Lower leg skin (tissue), 3 donors: ENCODE measurements around the gene PROX1.

ENCODE experiments used
- POLR2A ChIP-seq, 2 donors: fragments of 450-650 bp; IDR thresholded peaks; one replicate each; pipeline ENCODE4 v1.6.1; 2016 to 2017; ENCODE audit warnings: antibody characterized with exemption in 2 of 2, mild to moderate bottlenecking in 1 of 2, moderate library complexity in 1 of 2
- TF ChIP-seq, protein P1 (sequence below), 3 donors: fragments of 450-650 bp; IDR thresholded peaks; one replicate each; pipeline ENCODE4 v1.5.1; 2016; ENCODE audit warnings: antibody characterized with exemption in 3 of 3, mild to moderate bottlenecking in 3 of 3, moderate library complexity in 2 of 3

DNA sequence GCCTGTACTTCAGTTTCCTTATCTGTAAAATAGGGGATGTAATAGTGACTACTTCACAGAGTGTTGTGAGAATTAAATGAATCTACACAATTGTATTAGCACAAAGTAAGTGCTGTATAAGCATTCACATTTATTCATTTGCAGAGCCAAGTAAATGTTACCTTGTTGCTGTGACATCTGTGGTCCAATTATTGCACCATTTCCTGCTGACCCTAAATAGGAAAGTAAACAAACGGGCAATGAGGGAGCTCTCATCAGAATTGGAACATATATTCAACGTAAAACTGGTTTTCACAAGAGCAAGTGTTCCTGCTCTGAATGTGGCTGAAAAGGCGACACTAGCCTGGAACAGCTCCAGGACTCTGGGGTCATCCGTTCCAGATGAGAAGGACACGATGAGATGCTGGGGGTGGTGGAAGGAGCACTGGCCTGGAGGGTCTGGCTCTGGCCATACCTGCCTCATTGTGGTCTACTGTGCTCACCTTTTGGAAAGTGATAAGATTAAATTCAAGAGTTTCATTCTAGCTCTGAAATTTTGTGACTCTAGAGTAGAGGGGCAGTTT is 34.5 kb downstream of the PROX1 start:
- TF ChIP-seq, protein P1, sequence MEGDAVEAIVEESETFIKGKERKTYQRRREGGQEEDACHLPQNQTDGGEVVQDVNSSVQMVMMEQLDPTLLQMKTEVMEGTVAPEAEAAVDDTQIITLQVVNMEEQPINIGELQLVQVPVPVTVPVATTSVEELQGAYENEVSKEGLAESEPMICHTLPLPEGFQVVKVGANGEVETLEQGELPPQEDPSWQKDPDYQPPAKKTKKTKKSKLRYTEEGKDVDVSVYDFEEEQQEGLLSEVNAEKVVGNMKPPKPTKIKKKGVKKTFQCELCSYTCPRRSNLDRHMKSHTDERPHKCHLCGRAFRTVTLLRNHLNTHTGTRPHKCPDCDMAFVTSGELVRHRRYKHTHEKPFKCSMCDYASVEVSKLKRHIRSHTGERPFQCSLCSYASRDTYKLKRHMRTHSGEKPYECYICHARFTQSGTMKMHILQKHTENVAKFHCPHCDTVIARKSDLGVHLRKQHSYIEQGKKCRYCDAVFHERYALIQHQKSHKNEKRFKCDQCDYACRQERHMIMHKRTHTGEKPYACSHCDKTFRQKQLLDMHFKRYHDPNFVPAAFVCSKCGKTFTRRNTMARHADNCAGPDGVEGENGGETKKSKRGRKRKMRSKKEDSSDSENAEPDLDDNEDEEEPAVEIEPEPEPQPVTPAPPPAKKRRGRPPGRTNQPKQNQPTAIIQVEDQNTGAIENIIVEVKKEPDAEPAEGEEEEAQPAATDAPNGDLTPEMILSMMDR (IDR thresholded peaks at IDR 0.05), result no peak
- no peak for TF ChIP-seq POLR2A (IDR thresholded peaks at IDR 0.05)
